ENCODE measurements around the gene PRR16.

The PRR16 gene

GRCh38 chr5:120614531-120615180, 150.6 kb downstream of the PRR16 start:
- H3K4me3 ChIP-seq (replicated peaks; ENCODE audit: low read depth, low read length) = no peak overlapping the region
- no peak for DNase-seq (ENCODE audit: extremely low read depth, insufficient read length)
- no peaks in the 10 kb centered on the region for H3K36me3 ChIP-seq (ENCODE audit: control insufficient read depth, insufficient read depth, low read length)
- no peak for TF ChIP-seq CTCF (IDR thresholded peaks at IDR 0.05; ENCODE audit: insufficient read depth, low read length, poor library complexity, severe bottlenecking)
- no peaks in the 10 kb centered on the region for H3K27me3 ChIP-seq (replicated peaks; ENCODE audit: control insufficient read depth, insufficient read depth, low read length)

- no peak for TF ChIP-seq CTCF (IDR thresholded peaks at IDR 0.05; ENCODE audit: insufficient read depth, low read length, poor library complexity, severe bottlenecking)
- Histone ChIP-seq H3K36me3 (ENCODE audit: control insufficient read depth, insufficient read depth, low read length) (no peaks in the 10 kb centered on the region), H3K4me3 (replicated peaks; ENCODE audit: low read depth, low read length) (no peak overlapping the region), H3K27me3 (replicated peaks; ENCODE audit: control insufficient read depth, insufficient read depth, low read length) (no peaks in the 10 kb centered on the region)
- no peak for DNase-seq (ENCODE audit: extremely low read depth, insufficient read length)
Measured at GRCh38 chr5:120615967-120616645, 152.0 kb downstream of the PRR16 start.

GRCh38 chr5:120621339-120621738, 157.2 kb downstream of the PRR16 start:
- no peak for TF ChIP-seq CTCF (IDR thresholded peaks at IDR 0.05; ENCODE audit: insufficient read depth, low read length, poor library complexity, severe bottlenecking)
- no peaks in the 10 kb centered on the region for H3K36me3 ChIP-seq (ENCODE audit: control insufficient read depth, insufficient read depth, low read length)
- H3K4me3 ChIP-seq (replicated peaks; ENCODE audit: low read depth, low read length) = no peak overlapping the region
- no peak for DNase-seq (ENCODE audit: extremely low read depth, insufficient read length)
- no peaks in the 10 kb centered on the region for H3K27me3 ChIP-seq (replicated peaks; ENCODE audit: control insufficient read depth, insufficient read depth, low read length)

GRCh38 chr5:120624021-120624563, 160.0 kb downstream of the PRR16 start:
- no peak for DNase-seq (ENCODE audit: extremely low read depth, insufficient read length)
- Histone ChIP-seq H3K36me3 (ENCODE audit: control insufficient read depth, insufficient read depth, low read length) (no peaks in the 10 kb centered on the region), H3K27me3 (replicated peaks; ENCODE audit: control insufficient read depth, insufficient read depth, low read length) (no peaks in the 10 kb centered on the region), H3K4me3 (replicated peaks; ENCODE audit: low read depth, low read length) (no peak overlapping the region)
- no peak for TF ChIP-seq CTCF (IDR thresholded peaks at IDR 0.05; ENCODE audit: insufficient read depth, low read length, poor library complexity, severe bottlenecking)

GRCh38 chr5:120628156-120628555, 164.1 kb downstream of the PRR16 start:
- H3K4me3 ChIP-seq (replicated peaks; ENCODE audit: low read depth, low read length) = no peak overlapping the region
- no peaks in the 10 kb centered on the region for H3K36me3 ChIP-seq (ENCODE audit: control insufficient read depth, insufficient read depth, low read length)
- no peak for TF ChIP-seq CTCF (IDR thresholded peaks at IDR 0.05; ENCODE audit: insufficient read depth, low read length, poor library complexity, severe bottlenecking)
- H3K27me3 ChIP-seq (replicated peaks; ENCODE audit: control insufficient read depth, insufficient read depth, low read length) = no peaks in the 10 kb centered on the region
- no peak for DNase-seq (ENCODE audit: extremely low read depth, insufficient read length)
